ENCODE data around the gene ANKRD18A.
"Not testable (repeated sequence)": the region's sequence is repeated elsewhere in the genome, so short reads cannot be mapped to it uniquely, and the experiment has no call there.

Gene ANKRD18A

DNA sequence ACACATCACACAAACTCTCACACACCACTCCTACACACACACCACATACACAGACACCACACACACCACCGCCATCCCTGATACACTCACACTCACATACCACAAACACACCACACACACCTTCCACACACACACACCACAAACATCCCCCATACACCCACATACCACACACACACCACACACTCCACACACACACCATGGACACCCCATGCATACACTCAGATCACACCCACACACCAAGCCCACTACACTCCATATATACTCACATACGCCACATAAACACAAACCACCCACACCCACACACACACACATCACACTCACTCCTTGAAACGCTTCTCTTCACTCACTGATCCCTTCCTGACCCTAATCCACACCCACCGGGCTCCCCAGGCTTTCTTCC is 9.1 kb upstream of the ANKRD18A start:
- DNase-seq (ENCODE audit: insufficient read length, low spot score) (no peak), FAIRE-seq (no peak)
- TF ChIP-seq CTCF (IDR thresholded peaks at IDR 0.05; ENCODE audit: insufficient read depth, missing control alignments): no peak

GRCh38 chr9:38626006-38626405 is 5.6 kb upstream of the ANKRD18A start:
- FAIRE-seq (no peak), DNase-seq (ENCODE audit: insufficient read length, low spot score) (no peak)
- no peak for TF ChIP-seq CTCF (IDR thresholded peaks at IDR 0.05; ENCODE audit: insufficient read depth, missing control alignments)

DNA sequence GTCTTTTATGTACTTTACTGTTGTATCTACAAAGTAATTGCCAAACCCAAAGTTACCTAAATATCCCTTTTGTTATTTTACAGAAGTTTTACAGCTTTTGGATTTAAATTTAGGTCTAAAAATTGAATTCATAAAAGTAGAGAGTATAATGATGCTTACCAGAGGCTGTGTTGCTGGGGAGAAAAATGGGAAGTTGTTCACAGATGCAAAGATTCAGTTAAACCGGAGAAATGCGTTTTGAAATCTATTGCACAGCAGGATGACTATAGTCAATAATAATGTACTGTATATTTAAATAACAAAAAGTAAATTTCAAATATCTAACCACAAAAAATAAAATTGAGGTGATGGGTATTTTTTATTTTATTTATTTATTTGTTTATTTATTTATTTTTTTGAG is 2.6 kb upstream of the ANKRD18A start:
- no peak for TF ChIP-seq CTCF (IDR thresholded peaks at IDR 0.05; ENCODE audit: insufficient read depth, missing control alignments)
- FAIRE-seq: no peak

GRCh38 chr9:38622288-38622674 is 1.9 kb upstream of the ANKRD18A start:
- TF ChIP-seq CTCF (IDR thresholded peaks at IDR 0.05; ENCODE audit: insufficient read depth, missing control alignments): no peak
- no peak for DNase-seq (ENCODE audit: insufficient read length, low spot score)
- no peak for FAIRE-seq

More for the DNA sequence above, 2.6 kb upstream of the ANKRD18A start:
- DNase-seq (ENCODE audit: insufficient read length, low spot score): no peak

DNA sequence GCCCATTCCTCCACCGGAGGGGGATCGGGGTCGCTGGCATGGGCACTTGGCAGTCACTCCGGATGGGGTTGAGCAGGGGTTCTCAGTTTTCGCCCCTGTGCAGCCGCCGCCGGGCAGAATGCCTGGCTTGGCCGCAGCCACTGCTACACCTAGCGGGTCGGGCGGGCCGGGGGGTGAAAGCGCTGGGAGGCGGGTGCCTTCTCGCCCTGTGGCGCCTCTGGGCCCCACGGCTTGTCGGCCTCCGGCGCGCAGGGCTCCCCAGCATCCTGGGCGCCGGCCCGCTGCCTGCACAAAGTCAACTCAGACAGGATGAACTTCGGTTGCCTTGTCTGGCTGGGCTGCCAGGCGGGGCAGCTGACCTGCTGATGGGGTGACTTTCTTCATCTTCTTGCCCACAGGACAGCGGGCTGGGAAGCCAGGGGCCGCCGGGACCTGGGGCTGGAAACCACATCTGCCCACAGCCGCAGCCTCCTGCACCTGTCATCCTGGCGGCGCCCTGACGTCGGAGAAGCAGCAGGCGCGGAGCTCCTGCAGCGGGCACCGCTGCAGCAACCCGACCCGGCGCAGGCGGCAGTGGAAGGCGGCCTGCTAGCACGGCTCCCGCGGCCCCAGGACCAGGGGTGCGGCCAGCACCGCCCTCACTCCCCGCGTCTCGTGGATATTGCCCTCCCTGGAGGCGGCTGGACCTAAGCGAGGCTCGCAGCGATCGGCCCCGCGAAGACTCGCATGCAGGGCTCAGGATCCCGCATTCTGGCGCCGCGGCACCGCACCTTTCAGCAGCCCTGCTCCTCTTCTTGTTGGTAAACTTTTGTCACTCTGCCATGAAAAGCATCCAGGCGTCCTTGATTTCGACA is 1.3 kb upstream of the ANKRD18A start:
- FAIRE-seq: no peak
- TF ChIP-seq CTCF (IDR thresholded peaks at IDR 0.05; ENCODE audit: insufficient read depth, missing control alignments): no peak
- no peak for DNase-seq (ENCODE audit: insufficient read length, low spot score)

DNA sequence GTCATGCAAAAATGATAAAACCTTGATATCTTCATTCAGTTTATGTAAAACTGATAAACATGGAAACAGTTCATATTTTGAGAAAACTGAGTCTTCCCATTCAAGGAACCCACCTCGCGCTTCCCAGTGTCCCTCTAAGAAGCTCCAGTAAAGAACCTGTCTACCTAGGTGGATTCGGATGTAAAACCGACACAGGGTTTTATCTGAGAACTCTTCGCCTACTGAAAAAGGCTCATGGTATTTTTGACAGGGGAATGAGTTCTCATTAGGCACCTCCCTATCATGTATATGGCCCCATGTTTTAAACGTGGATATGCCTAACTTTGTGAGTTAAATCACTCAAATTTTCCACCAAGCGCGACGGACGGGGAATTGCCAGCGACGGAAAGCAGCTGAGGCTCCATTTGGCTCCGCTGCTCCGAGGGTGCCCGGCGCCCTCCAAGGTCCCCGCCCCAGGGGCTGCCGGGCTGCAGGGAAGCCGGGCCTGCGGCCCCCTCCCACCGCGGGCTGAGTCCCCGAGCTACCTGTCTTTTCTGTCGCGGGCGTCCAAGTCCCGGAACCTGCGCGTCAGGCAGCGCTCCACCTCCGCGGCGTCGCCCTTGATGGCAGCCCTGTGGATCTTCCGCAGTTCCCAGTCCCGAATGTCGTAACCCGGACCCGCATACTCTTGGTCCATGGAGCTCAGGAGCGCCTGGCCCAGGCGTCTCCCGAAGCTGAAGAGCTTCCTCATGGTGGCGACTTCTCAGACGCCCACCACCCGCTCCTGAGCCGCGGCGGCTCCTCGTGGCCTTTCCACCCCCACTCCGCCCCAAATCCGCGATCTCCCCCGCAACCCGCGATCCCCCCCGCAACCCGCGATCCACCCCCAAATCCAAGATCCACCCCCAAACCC is 594 bp downstream of the ANKRD18A start:
- DNase-seq (ENCODE audit: insufficient read length, low spot score) (no peak), FAIRE-seq (no peak)
- no peak for TF ChIP-seq CTCF (IDR thresholded peaks at IDR 0.05; ENCODE audit: insufficient read depth, missing control alignments)

- not testable (repeated sequence) for FAIRE-seq; DNase-seq (ENCODE audit: insufficient read length, low spot score)
These were observed 22.2 kb downstream of the ANKRD18A start for GRCh38 chr9:38598029-38598745.

DNA sequence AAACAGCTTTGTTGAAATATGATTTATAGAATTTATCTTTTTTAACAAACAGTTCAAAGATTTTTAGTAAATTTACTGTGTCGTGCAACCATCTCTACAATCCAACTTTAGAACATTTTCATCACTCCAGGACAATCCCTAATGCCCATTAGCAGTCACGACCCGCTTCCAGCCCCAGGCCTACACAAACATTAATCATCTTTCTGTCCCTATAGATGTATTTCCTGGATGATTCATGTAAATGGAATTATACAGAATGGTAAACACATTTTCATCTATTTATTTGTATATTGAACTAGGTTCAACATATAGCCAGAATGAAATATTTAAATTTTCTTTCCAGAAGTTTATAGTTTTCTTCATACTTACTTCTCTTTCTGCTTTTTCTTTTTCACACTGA is 25.3 kb downstream of the ANKRD18A start:
- not testable (repeated sequence) for FAIRE-seq

DNA sequence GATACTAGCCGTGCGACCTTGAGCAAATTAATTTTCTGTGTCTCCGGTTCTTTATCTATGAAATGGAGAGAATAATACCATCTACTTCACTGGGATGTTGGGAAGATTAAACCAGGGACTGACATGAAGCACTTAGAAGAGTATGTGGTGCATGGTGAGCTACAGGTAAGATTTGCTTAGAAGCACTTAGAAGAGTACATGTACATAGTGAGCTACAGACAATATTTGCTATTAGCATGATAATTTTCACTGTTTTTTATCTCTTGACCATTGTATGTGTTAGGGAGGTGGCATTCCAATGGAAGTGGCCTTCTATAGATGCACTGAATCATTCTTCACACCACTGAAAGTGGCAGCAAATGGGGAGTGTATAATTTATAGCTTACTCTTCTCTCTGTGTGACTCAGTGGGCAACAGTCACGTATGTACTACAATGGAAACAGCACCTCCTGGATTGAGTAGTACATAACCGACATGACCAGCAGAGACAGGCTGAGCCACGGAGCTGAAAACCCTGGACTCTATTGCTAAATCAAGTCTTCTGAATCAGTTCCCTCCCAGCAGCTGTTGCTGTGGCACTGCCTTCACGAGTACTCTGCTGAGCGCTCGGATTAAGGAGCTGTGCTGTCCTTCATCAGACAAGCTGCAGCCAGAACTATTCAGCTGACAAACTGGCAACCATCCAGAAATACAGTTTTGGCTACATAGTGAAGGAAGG is 28.9 kb downstream of the ANKRD18A start:
- not testable (repeated sequence) for DNase-seq (ENCODE audit: insufficient read length, low spot score)
- peak; percentile 89 for FAIRE-seq

More for the DNA sequence above, 25.3 kb downstream of the ANKRD18A start:
- DNase-seq (ENCODE audit: insufficient read length, low spot score): not testable (repeated sequence)

- not testable (repeated sequence) for DNase-seq (ENCODE audit: insufficient read length, low spot score); FAIRE-seq
These were observed 36.6 kb downstream of the ANKRD18A start for GRCh38 chr9:38583765-38584164.
